ENCODE measurements around the gene MRPL43. TPM values are rescaled to one million over a fixed set of nuclear protein-coding genes. Genes with fewer than 3 reads are reported as not detected.

Gene MRPL43
- total RNA-seq, 1 experiment from 2014 or later: 46.3 TPM

DNA sequence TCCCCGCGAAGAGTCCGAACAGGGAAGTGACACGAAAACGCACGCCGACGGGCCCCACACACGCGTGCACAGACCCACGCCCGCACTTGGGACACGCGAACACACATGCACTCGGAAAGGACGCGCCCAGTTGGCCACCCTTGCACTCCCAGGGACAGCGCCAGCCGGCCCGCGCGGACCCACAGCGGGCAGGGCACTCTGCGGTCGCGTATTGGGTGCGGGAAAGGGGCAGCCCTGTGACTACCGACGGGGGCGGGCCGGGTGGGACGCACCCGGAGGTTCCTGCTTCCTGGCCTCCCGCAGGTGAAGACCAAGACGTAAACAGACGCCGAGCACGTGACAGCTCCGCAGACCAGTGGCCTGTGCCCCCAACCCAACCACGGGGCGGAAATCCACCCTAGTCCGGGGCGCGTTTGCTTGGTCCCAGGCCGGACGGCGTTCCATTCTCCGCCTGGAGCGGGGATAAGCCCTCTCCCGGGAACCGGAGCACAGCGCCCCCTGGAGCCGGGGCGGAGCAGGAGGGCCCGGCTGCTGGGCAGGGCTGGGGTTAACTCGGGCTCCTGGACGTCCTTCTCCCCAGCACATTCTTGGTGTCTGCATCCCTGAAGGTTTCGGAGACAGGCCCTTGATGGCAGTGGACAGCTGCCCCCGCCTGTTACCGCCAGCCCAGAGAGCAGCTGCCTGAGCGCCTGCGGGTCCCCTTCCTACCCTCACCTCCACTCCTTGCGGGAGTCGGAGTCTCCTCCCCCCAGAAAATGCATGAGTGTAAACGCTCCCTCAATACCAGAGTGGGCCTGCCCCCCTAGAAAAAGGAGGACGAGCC lies 10.3 kb upstream of the MRPL43 start:
- in situ Hi-C loops (cut with HindIII; ENCODE audit: low pct_unique_long_range_greater_than_20kb, low sequenced_read_pairs): no loop called here
- peak; percentile 69 for DNase-seq (ENCODE audit: low read depth, low spot score)

DNA sequence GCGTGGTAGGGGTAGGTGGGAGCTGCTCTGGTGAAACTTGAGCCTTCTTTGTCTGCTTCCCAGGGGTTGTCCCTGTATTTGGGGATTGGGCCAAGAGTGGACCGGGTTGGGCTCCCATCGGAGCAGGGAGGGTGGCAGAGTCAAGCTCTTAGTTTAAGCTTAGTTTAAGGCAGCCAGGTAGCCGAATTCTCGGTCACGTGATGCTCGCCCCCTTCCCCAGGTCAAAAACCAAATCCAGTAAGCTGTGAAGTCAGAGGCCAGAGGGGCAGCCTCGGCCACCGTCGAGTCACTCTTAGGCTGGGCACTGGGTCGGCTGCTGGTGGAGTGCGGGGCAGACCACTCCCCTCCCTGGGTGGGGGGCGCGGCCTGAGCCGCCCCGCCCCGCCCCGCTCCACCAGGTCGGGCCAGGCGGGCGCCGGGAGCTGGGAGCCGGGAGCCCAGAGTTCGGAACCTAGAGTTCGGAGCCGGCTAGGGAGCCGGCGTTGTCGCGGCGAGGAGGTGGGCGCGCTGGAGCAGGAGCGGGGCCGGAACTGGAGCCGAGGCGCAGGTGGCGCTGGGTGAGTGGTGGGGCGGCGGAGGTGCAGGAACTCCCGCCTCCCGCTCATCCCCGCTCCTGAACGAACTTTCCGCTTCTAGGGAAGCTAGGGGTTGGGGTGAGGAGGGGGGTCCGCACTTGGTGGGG lies 9.5 kb upstream of the MRPL43 start:
- in situ Hi-C loops (cut with HindIII; ENCODE audit: low pct_unique_long_range_greater_than_20kb, low sequenced_read_pairs): no loop called here
- DNase-seq (ENCODE audit: low read depth, low spot score): no peak

DNA sequence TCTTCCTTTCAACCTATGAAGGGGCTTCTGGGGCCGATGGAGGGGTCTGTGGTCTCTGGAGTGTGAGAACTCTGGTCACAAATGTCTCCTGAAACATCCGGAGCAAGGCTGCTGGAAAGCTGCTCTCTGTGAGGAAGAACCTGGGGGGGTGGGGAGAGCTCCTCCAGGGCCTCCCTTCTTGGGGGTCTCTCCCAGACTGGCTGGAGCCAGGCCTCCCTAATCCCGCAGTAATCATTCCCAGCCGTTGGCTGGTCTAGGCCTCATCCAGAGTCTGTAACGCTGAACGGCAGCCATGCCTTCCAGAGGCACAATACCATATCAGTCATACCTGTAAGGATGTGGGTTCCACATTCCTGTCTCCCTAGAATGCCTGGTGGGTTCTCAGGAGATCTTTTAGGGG lies 7.9 kb upstream of the MRPL43 start:
- DNase-seq (ENCODE audit: low read depth, low spot score): no peak
- in situ Hi-C loops (cut with HindIII; ENCODE audit: low pct_unique_long_range_greater_than_20kb, low sequenced_read_pairs): no loop called here

DNA sequence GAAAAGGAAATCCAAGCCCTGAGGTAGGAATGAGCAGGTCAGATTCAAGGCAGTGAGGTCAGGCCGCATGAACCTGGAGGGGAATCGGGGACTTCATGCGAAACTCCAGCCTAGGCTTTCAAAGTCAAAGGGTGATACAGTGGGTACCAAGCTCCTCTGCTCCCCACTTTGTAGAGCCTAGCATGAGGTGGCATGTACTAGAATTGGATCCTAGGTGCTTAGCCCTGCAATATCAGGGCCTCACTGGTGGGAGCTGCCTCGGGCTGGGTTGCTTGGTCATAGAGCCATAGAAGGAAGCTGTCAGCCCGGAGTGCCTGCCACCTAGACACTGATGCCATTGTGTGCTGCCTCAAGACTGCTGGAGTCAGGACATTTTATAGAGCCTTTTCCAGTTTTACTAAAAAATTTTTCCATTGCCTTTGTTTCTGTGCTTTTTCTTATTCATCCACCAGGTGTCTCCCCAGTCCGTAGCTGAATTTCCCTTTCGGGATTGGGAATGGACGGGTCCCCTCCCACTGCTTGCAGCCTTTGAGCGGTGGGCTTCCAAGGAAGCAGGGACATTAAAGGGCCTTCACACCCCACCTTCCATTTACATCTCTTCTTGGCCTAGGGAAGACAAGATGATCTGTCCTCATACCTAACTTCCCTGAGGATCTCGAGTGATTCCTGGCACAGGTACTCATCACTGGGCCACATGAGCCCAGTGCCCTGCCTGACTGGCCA lies 6.8 kb upstream of the MRPL43 start:
- DNase-seq (ENCODE audit: low read depth, low spot score): peak; percentile 86
- in situ Hi-C loops (cut with HindIII; ENCODE audit: low pct_unique_long_range_greater_than_20kb, low sequenced_read_pairs): no loop called here

DNA sequence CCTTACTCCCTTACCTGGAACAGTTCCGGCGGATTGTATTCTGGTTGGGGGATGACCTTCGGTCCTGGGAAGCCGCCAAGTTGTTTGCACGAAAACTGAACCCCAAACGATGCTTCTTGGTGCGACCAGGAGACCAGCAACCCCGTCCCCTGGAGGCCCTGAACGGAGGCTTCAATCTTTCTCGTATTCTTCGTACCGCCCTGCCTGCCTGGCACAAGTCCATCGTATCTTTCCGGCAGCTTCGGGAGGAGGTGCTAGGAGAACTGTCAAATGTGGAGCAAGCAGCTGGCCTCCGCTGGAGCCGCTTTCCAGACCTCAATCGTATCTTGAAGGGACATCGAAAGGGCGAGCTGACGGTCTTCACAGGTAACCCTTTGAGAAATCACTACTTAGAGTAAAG lies 1.8 kb upstream of the MRPL43 start:
- DNase-seq (ENCODE audit: low read depth, low spot score): no peak
- in situ Hi-C loops (cut with HindIII; ENCODE audit: low pct_unique_long_range_greater_than_20kb, low sequenced_read_pairs): no loop called here

DNA sequence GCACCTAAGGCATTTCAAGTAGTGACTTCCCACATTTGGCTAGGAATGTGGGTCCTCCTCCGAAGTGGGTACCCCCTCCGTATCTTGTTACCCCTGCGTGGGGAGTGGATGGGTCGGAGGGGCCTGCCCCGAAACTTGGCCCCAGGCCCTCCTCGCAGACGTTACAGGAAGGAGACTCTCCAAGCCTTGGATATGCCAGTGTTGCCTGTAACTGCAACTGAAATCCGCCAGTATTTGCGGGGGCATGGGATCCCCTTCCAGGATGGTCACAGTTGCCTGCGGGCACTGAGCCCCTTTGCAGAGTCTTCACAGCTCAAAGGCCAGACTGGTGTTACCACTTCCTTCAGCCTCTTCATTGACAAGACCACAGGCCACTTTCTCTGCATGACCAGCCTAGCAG lies 869 bp upstream of the MRPL43 start:
- in situ Hi-C loops (cut with HindIII; ENCODE audit: low pct_unique_long_range_greater_than_20kb, low sequenced_read_pairs): no loop called here
- DNase-seq (ENCODE audit: low read depth, low spot score): no peak

DNA sequence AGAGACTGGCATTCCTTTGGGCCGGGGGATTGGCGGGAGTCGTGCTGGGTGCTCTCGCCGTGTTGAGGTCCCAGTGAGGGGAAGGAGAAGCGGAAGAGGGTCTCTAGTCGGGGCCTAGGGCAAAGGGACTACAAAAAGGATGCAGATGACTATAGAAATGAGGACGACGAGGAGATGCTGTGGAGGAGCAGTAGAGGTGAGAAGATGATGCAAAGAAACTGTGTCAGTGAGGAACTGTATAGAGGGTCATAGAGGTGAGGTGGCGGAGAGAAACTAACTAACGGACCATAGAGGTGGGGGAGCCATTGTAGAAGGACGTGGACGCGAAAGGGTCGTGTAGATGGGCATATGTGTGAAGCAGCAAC lies 370 bp upstream of the MRPL43 start:
- in situ Hi-C loops (cut with HindIII; ENCODE audit: low pct_unique_long_range_greater_than_20kb, low sequenced_read_pairs): no loop called here
- DNase-seq (ENCODE audit: low read depth, low spot score): no peak

DNA sequence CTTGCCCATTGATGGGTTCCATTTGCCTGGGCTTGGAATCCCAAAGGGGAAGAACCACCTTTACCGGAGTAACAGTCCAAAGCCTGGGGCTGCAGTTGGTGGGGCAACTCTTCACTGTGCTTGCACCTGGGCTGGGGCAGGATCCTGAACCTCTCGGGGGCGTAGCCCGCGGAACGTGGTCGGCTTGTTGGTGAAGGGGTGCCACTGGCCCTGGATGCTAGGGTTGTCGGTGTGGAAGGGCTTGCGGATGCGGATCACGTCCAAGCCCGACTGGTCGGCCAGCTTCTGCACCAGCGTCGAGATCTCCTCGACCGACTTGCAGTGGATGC lies 710 bp downstream of the MRPL43 start:
- DNase-seq (ENCODE audit: low read depth, low spot score): no peak
- in situ Hi-C loops (cut with HindIII; ENCODE audit: low pct_unique_long_range_greater_than_20kb, low sequenced_read_pairs): no loop called here

DNA sequence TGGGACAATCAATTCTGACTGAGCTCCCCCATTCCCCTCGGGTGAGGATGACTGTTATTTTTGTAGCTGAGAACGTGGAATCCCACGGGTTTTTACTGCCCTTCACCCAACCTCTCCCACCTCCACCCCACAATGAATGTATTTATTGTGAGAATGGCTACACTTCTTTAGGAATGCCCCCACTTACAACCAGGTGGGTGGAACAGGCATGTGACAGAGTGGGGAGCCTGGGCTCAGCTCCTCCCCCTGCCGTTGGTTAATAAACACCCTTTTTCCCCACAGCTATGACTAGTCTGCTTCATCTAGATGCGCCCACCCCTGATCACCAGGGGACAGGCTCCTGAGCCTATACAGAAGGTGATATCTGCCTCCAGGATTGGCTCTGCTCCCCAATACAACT lies 2.0 kb downstream of the MRPL43 start:
- in situ Hi-C loops (cut with HindIII; ENCODE audit: low pct_unique_long_range_greater_than_20kb, low sequenced_read_pairs): no loop called here

DNA sequence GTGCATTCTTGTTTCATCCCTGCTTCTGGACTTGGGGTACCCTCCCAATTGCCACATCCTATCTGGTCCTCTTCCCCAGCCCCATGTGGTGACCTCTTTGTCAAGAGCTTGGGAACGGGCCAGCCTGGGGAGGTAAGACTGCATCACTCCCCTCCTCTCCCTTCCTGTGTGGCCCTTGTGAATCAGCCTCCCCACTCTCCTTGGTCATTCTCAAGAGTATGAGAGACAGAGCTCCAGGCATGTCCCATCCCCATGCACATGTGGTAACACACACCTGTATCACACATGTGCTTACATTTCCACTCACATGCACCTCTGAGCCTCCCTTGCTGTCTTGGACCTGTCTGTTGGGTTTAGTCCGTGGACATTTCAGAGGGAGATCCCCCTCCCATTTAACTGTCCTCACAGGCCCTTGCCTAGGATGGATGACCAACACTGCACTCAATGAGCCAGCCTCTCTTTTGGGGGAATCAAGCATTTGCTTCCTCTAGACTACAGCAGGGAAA lies 2.6 kb downstream of the MRPL43 start:
- in situ Hi-C loops (cut with HindIII; ENCODE audit: low pct_unique_long_range_greater_than_20kb, low sequenced_read_pairs): no loop called here
- no peak for DNase-seq (ENCODE audit: low read depth, low spot score)

More for the DNA sequence above, 2.0 kb downstream of the MRPL43 start:
- DNase-seq (ENCODE audit: low read depth, low spot score): no peak

DNA sequence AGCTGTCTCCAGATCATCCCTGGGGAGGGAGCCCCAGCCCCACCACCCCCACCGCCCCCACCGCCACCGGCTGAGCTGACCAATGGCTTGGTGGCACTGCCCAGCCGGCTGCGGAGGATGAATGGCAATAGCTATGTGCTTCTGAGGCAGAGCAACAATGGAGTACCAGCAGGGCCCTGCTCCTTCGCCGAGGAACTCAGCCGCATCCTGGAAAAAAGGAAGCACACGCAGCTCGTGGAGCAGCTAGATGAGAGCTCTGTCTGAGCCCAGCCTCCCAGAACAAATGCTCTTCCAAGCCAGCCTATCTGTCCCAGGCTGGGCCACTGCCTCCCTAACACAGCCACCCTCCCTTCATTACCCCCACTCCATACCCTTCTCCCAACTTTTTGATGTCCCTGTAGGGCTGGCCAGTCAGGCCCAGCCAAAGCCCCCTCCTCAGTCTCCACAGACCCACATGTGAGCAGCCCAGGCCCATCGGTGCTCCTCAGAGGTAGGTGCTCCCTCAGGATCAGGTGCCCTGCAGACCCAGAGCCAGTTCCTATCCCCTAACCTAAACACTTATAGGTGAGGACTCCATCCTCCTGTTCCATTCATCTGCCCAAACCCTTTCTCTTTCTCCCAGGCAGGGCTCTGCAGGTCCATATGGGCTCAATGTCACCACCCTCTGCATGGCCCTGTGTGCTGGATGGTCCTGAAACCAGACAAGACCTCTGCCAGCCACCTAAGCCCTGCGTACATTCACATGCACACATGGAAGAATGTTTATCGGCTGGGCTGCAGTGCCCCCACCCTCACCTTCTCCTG lies 3.2 kb downstream of the MRPL43 start:
- no peak for DNase-seq (ENCODE audit: low read depth, low spot score)
- in situ Hi-C loops (cut with HindIII; ENCODE audit: low pct_unique_long_range_greater_than_20kb, low sequenced_read_pairs): no loop called here

DNA sequence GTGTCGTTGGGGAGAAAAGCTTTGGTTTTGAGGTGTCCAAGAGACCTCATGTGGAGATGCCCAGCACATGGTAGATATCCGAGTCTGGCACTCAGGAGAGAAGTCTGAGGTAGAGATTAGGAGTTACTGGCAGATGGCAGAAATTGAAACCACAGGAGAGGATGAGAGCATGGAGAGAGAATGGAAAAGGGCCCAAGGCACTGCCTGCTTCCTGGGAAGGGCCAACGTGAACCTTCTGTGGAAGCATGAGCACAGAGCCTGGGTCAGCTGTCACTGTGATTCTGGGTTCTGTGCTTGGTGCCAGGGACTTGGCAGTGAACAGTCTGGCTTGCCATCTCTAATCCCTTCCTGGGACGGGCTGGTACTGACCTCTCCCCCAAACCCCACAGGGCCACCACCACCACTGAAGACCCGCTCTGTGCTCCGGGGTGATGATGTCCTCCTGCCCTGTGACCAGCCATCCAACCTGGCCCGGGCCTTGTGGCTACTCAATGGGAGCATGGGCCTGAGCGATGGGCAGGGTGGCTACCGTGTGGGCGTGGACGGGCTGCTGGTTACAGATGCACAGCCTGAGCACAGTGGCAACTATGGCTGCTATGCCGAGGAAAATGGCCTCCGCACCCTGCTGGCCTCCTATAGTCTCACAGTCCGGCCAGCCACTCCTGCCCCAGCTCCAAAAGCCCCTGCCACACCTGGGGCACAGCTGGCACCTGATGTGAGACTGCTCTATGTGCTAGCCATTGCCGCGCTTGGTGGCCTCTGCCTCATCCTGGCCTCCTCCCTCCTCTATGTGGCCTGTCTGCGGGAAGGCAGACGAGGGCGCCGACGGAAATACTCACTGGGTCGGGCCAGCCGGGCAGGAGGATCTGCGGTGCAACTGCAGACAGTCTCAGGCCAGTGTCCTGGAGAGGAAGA lies 4.1 kb downstream of the MRPL43 start:
- in situ Hi-C loops (cut with HindIII; ENCODE audit: low pct_unique_long_range_greater_than_20kb, low sequenced_read_pairs): no loop called here
- DNase-seq (ENCODE audit: low read depth, low spot score): no peak

DNA sequence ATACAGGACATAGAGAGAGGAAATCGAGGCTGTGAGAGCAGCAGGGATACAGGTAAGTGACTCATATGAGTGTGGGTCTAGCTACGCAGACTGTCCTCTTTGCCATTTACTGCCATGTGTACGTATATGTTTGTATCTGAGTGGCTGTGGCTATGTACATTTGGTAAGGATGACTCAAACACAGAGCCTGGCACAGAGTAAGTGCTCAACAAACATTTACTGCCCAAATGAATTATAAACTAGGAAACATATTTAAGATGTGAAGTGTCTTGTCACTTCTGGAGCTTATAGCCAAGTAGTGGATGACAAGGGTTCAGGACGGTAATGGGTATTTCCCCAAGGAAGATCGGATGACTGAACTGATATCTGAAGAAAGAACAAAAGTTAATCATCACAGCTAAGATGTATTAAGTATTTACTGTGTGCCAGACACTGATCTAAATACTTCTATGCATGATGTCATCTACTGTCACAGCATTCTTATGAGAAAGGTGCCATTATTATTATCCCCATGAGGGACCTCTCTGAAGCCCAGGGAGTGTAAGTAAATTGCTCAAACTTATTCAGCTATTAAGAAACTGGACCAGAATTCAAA lies 6.0 kb downstream of the MRPL43 start:
- in situ Hi-C loops (cut with HindIII; ENCODE audit: low pct_unique_long_range_greater_than_20kb, low sequenced_read_pairs): no loop called here
- no peak for DNase-seq (ENCODE audit: low read depth, low spot score)

DNA sequence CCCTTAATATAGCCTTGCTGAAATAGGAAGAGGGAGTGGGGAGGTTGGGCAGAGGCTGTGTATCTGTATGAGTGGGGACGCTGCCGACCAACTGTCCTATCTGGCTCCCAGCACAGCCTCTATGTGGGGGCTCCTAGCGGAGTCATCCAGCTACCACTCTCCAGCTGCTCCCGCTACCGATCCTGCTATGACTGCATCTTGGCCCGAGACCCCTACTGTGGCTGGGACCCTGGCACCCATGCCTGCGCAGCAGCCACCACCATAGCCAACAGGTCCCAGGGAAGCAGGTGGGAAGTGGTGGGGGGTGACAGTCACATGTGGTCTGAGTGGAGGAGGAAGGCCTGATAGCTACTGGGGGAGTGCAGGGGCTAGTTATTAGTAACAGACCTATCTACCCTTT lies 6.6 kb downstream of the MRPL43 start:
- in situ Hi-C loops (cut with HindIII; ENCODE audit: low pct_unique_long_range_greater_than_20kb, low sequenced_read_pairs): no loop called here
- DNase-seq (ENCODE audit: low read depth, low spot score): no peak

DNA sequence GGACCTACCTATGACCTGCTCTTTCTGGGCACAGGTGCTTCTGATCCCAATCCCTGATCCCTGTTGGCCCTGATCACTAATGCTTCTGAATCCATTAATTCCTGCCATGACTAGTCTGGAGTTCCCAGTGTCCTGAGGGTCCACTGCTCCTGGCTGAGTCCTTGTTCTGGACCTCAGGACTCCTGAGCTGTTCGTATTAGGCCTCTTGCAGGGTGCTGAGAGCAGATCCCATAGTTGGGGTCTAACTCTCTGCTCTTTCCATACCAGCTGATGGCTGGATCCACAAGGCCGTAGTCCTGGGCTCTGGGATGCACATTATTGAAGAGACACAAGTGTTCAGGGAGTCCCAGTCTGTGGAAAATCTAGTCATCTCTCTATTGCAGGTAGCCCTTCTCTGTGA lies 7.0 kb downstream of the MRPL43 start:
- in situ Hi-C loops (cut with HindIII; ENCODE audit: low pct_unique_long_range_greater_than_20kb, low sequenced_read_pairs): no loop called here

DNA sequence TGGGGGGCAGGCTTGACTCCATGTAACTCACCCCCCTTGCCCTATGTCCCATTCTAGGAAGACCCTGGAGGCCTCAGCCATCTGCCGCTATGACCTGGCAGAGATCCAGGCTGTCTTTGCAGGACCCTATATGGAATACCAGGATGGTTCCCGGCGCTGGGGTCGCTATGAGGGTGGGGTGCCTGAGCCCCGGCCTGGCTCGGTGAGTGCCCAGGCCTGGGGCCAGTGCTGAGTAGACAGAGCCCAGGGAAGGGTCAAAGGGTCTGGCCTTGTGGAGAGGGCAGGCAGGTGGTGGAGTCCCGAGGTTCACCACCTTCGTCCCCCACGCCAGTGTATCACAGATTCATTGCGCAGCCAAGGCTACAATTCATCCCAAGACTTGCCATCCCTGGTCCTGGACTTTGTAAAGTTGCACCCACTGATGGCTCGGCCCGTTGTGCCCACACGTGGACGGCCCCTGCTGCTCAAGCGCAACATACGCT lies 7.5 kb downstream of the MRPL43 start:
- no peak for DNase-seq (ENCODE audit: low read depth, low spot score)
- in situ Hi-C loops (cut with HindIII; ENCODE audit: low pct_unique_long_range_greater_than_20kb, low sequenced_read_pairs): no loop called here

More for the DNA sequence above, 7.0 kb downstream of the MRPL43 start:
- no peak for DNase-seq (ENCODE audit: low read depth, low spot score)

DNA sequence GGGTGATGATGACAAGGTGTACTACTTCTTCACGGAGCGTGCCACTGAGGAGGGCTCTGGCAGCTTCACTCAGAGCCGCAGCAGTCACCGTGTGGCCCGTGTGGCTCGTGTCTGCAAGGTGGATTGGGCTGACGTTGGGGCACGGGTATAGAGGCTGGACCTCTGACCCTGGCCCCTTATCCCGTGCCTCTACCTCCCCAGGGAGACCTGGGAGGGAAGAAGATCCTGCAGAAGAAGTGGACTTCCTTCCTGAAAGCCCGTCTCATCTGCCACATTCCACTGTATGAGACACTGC lies 8.4 kb downstream of the MRPL43 start:
- in situ Hi-C loops (cut with HindIII; ENCODE audit: low pct_unique_long_range_greater_than_20kb, low sequenced_read_pairs): no loop called here

More for the DNA sequence above, 8.4 kb downstream of the MRPL43 start:
- no peak for DNase-seq (ENCODE audit: low read depth, low spot score)

Data from SK-MEL-5 (cell line).